Germinal center (tissue), 1 donor: ENCODE measurements around the gene CCL8.

Source experiments
- DNase-seq: peaks from one replicate; pipeline ENCODE4 v3.0.0; 2012; ENCODE audit warnings: mixed read lengths, low spot score

Gene CCL8

GRCh38 chr17:34319039-34319483 is at the start of gene CCL8:
Gene CCL8 (plus strand): TSS chr17:34319435. CDS start chr17:34319502, 67 bp downstream.
- no peak for DNase-seq

GRCh38 chr17:34269969-34270368 is 49.3 kb upstream of the CCL8 start, which contains the start of gene CCL7:
Gene CCL7 (plus strand): TSS chr17:34270221. CDS start chr17:34270291, 70 bp downstream.
- no peak for DNase-seq

GRCh38 chr17:34275881-34276280 is 43.4 kb upstream of the CCL8 start:
- DNase-seq = no peak

GRCh38 chr17:34276826-34277225 is 42.4 kb upstream of the CCL8 start:
- no peak for DNase-seq

GRCh38 chr17:34283571-34283970 is 35.7 kb upstream of the CCL8 start:
- no peak for DNase-seq

- DNase-seq = no peak
Observed at GRCh38 chr17:34285286-34285792, 33.9 kb upstream of the CCL8 start, which contains the start of gene CCL11. Gene CCL11 (plus strand): TSS chr17:34285742. CDS start chr17:34285809, 67 bp downstream.

GRCh38 chr17:34287875-34288274 is 31.4 kb upstream of the CCL8 start:
- DNase-seq = no peak

GRCh38 chr17:34290586-34290985 is 28.6 kb upstream of the CCL8 start:
- DNase-seq = no peak

GRCh38 chr17:34291721-34292348 is 27.4 kb upstream of the CCL8 start:
- no peak for DNase-seq

GRCh38 chr17:34299027-34299426 is 20.2 kb upstream of the CCL8 start:
- DNase-seq = no peak

GRCh38 chr17:34299956-34300577 is 19.2 kb upstream of the CCL8 start:
- no peak for DNase-seq

- DNase-seq = no peak
Observed at GRCh38 chr17:34300652-34301370, 18.4 kb upstream of the CCL8 start.

- no peak for DNase-seq
Observed at GRCh38 chr17:34301986-34302385, 17.2 kb upstream of the CCL8 start.

- no peak for DNase-seq
Observed at GRCh38 chr17:34302636-34303035, 16.6 kb upstream of the CCL8 start.

GRCh38 chr17:34303606-34304005 is 15.6 kb upstream of the CCL8 start:
- DNase-seq = no peak

GRCh38 chr17:34305061-34305460 is 14.2 kb upstream of the CCL8 start:
- no peak for DNase-seq

- DNase-seq = no peak
Observed at GRCh38 chr17:34305606-34306005, 13.6 kb upstream of the CCL8 start.

GRCh38 chr17:34306466-34306865 is 12.8 kb upstream of the CCL8 start:
- DNase-seq = no peak

GRCh38 chr17:34307110-34307509 is 12.1 kb upstream of the CCL8 start:
- no peak for DNase-seq

GRCh38 chr17:34308371-34308770 is 10.9 kb upstream of the CCL8 start:
- no peak for DNase-seq

- no peak for DNase-seq
Observed at GRCh38 chr17:34311291-34311690, 7.9 kb upstream of the CCL8 start.

GRCh38 chr17:34312080-34312479 is 7.2 kb upstream of the CCL8 start:
- DNase-seq = no peak

GRCh38 chr17:34313164-34313563 is 6.1 kb upstream of the CCL8 start:
- DNase-seq = no peak
